NCI-H1048 (cell line): ENCODE measurements around the gene DDX41.
"Not testable (repeated sequence)": the region's sequence is repeated elsewhere in the genome, so short reads cannot be mapped to it uniquely, and the experiment has no call there.

Source experiments
- DNase-seq: peaks from one replicate; lab custom pipeline; 2025; lab: John Stamatoyannopoulos, UW

The DDX41 gene

GRCh38 chr5:177516601-177517568 is at the start of gene DDX41:
Gene DDX41, minus strand, starts transcription at chr5:177516961. Its CDS starts 16 bp downstream, at chr5:177516945.
- peak; percentile 91 for DNase-seq

GRCh38 chr5:177565046-177565445 is 48.3 kb upstream of the DDX41 start:
- no peak for DNase-seq

GRCh38 chr5:177559446-177559941 is 42.7 kb upstream of the DDX41 start:
- DNase-seq = not testable (repeated sequence)

- DNase-seq = no peak
These were observed 41.0 kb upstream of the DDX41 start for GRCh38 chr5:177557796-177558195.

- DNase-seq = no peak
These were observed 40.4 kb upstream of the DDX41 start for GRCh38 chr5:177557041-177557647.

GRCh38 chr5:177555665-177556064 is 38.9 kb upstream of the DDX41 start:
- no peak for DNase-seq

GRCh38 chr5:177555228-177555627 is 38.5 kb upstream of the DDX41 start:
- DNase-seq = no peak

GRCh38 chr5:177554474-177555111 is 37.8 kb upstream of the DDX41 start, which contains the start of gene FAM193B:
Gene FAM193B, minus strand, starts transcription at chr5:177554563. Its CDS starts 105 bp downstream, at chr5:177554458.
- peak; percentile 83 for DNase-seq

GRCh38 chr5:177553671-177554429 is 37.1 kb upstream of the DDX41 start:
- DNase-seq = no peak

- DNase-seq = no peak
These were observed 36.2 kb upstream of the DDX41 start for GRCh38 chr5:177552839-177553455.

- DNase-seq = no peak
These were observed 33.4 kb upstream of the DDX41 start for GRCh38 chr5:177550122-177550521.

GRCh38 chr5:177548495-177548894 is 31.7 kb upstream of the DDX41 start:
- DNase-seq = no peak

- no peak for DNase-seq
These were observed 31.0 kb upstream of the DDX41 start for GRCh38 chr5:177547736-177548135.

GRCh38 chr5:177546258-177546741 is 29.5 kb upstream of the DDX41 start:
- DNase-seq = no peak

- no peak for DNase-seq
These were observed 28.9 kb upstream of the DDX41 start for GRCh38 chr5:177545487-177546257.

- no peak for DNase-seq
These were observed 26.2 kb upstream of the DDX41 start for GRCh38 chr5:177542816-177543465.

- DNase-seq = no peak
These were observed 23.7 kb upstream of the DDX41 start for GRCh38 chr5:177540438-177540837.

GRCh38 chr5:177539411-177539810 is 22.6 kb upstream of the DDX41 start:
- no peak for DNase-seq

- no peak for DNase-seq
These were observed 22.1 kb upstream of the DDX41 start for GRCh38 chr5:177538876-177539275.
